ENCODE measurements around the gene CFAP92. TPM values are rescaled to one million over a fixed set of nuclear protein-coding genes. Genes with fewer than 3 reads are reported as not detected.
"Not testable (repeated sequence)": the region's sequence is repeated elsewhere in the genome, so short reads cannot be mapped to it uniquely, and the experiment has no call there.

The CFAP92 gene
- total RNA-seq, 1 experiment from 2014 or later, result 0.34 TPM

DNA sequence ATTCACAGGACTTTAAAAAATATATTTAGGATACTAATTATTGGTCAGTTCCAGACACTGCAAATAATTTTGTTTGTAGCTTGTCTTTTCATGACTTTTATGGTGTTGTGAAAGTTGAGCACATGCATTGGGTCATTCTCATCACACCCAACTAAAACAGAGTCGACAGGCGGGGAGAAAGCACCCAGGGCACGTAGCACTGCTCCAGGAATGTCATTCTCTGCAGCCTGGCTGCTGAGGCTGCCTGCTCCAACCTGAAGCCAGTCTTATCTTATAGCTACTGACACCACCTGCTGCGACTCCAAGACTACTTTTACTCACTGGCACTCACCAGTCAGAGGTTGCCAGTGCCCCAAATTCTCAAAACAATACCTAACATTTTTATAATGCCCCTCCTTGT, 57.5 kb downstream of the CFAP92 start:
- no peak for DNase-seq (ENCODE audit: low spot score)

DNA sequence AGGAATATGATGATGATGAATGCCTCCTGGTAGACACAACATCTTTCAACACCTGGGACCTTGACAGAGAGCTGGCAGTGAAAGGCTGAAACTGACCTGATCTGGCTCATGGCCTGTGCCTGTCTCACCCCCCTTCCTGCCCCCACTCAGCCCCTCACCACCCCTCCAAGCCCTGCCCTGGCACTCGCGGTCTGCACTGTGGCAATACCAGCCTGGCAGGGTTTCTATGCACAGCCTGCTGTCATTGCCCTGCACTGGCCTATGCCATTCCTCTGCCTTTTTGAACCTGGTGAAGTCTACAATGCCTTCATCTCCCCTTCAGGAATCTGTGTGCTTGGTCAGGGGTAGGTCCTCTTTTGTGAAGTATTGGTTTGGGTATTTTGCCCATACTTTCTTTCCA, 58.0 kb downstream of the CFAP92 start:
- no peak for DNase-seq (ENCODE audit: low spot score)

GRCh38 chr3:128933922-128934253, 60.0 kb downstream of the CFAP92 start:
- DNase-seq (ENCODE audit: low spot score), result no peak

DNA sequence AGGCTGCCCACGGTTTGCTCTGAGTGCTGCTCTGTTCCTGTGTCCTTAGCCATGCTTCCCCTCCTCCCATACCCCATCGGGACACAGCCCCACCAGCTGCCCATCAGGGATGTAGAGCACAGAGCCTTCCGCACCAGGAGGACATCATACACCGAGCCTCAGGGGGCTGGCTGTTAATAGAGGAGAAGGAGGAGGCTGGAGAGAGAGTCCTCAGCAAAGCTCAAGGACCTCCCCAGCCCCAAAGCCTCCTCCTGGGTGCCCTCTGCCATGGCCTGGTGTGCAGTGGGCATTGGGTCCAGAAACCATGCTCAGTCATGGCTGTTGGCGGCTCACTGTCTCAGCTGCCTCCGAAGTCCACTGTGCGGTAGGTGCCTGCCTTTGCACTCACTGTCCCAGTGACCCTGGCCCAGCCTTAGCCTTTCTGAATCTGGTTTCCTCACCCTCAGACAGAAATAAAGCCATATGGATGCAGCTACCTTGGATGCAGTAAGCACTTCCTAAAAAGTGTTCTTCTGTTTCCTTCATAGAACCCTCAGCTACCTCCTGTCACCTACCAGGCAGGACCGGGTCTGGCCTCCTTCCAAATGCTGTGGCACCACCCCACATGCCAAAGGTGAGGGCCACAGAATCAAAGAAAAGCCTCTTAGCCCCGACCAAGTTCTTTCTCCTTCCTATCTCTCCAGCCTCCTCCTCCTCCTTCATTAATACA, 60.5 kb downstream of the CFAP92 start:
- DNase-seq (ENCODE audit: low spot score), result no peak

- no peak for DNase-seq (ENCODE audit: low spot score)
These were observed 61.2 kb downstream of the CFAP92 start for GRCh38 chr3:128932516-128933212.

DNA sequence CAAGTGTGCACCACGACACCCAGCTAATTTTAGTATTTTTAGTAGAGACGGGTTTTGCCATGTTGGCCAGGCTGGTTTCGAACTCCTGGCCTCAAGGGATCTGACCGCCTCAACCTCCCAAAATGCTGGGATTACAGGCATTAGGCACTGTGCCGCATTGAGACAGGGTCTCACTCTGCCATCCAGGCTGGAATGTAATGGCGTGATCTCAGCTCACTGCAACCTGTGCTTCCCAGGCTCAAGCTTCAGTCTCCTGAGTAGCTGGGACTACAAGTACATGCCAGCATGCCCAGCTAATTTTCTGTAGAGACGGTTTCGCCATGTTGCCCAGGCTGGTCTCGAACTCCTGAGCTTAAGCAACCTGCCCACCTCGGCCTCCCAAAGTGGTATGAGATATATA, 62.8 kb downstream of the CFAP92 start:
- DNase-seq (ENCODE audit: low spot score), result no peak

- DNase-seq (ENCODE audit: low spot score), result no peak
These were observed 64.5 kb downstream of the CFAP92 start for GRCh38 chr3:128929364-128929763.

DNA sequence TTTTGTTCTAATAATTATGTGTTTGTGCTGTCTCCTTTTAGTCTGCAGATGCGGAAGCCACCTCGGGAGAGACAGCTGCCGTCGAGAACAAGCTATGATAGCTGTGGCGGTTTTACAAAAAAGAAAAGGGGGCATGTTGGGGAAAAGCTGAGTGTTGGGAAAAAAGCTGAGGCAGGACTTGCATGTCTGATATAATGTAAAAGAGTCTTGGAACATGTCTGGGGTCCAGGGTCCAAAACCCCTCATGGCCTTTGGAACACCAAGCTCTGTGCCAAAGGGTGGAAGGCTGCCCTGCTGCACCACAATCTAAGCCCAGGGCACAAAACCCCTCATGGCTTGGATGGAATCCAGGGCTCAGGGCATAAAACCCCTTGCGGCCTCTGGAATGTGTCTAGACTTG, 69.9 kb downstream of the CFAP92 start:
- not testable (repeated sequence) for DNase-seq (ENCODE audit: low spot score)

- DNase-seq (ENCODE audit: low spot score), result no peak
These were observed 70.3 kb downstream of the CFAP92 start for GRCh38 chr3:128923576-128923975.

GRCh38 chr3:128922804-128923459, 70.9 kb downstream of the CFAP92 start:
- DNase-seq (ENCODE audit: low spot score), result no peak

GRCh38 chr3:128919988-128920387, 73.9 kb downstream of the CFAP92 start:
- no peak for DNase-seq (ENCODE audit: low spot score)

GRCh38 chr3:128917291-128917690, 76.6 kb downstream of the CFAP92 start:
- no peak for DNase-seq (ENCODE audit: low spot score)

DNA sequence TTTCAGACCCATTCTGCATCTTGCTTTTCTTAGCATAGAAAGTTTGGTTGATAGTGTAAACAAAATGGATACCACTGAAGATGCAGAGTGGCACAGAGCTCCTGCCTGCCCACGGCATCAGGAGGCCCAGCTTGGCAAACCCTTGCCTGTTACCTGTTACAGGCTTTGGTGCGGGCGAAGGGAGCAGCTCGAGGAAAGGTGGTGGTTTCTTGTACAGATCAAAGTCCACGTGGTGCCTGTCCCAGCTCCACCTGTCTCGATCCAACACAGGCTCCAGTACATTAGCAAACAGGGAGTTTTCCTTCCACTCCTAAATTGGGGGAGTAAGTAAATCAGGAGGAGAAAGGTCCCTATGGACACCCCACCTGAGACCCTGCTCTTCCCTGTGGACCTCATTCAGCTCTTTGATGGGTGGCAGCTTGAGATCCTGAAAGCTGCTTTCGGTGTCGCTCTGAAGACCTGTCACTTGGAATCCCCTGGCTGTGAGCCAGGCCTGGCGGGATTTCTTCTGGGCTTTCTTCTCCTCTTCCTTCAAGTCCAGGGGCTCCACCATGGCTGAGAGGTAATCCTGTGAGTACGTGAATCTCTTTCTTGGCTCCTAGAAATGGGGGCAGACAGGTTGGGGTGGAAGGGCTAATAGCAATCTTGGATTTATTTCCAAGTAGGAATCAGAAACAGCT, 78.8 kb downstream of the CFAP92 start:
- DNase-seq (ENCODE audit: low spot score), result no peak

GRCh38 chr3:128911911-128912310, 82.0 kb downstream of the CFAP92 start:
- no peak for DNase-seq (ENCODE audit: low spot score)

DNA sequence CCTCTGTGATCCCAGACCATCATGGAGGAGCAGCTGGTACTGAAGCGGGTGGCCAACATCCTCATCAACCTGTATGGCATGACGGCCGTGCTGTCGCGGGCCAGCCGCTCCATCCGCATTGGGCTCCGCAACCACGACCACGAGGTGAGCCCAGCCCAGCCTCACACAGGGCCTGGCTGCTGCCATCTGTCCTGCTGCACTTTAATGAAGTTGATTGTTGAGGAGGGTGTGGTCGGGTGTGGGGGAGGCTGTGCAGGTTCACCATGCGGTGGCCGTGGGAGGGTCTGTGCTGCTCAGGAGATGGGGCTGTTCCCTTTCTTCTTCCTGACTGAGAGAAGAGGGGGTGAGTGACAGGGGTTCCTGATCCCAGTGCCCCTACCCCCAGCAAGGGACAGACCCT, 83.9 kb downstream of the CFAP92 start:
- DNase-seq (ENCODE audit: low spot score), result no peak

DNA sequence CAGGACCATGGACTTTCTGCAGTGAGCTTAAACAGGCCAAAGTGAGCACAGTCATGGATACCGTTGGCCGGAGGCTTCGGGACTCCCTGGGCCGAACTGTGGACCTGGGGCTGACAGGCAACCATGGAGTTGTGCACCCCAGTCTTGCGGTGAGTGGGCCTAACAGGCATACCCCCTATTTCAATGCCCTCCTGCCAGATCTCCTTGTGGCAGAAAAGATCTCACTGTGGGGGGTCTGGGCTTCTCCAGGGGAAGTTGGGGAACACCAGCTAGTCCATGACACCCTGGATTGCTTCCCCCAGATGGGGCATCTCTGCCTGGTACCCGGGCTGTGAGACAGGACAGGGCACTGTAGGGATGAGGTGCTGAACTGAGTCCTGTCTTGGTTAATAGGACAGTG, 84.9 kb downstream of the CFAP92 start:
- no peak for DNase-seq (ENCODE audit: low spot score)

- DNase-seq (ENCODE audit: low spot score), result no peak
These were observed 86.0 kb downstream of the CFAP92 start for GRCh38 chr3:128907706-128908445.

- no peak for DNase-seq (ENCODE audit: low spot score)
These were observed 86.9 kb downstream of the CFAP92 start for GRCh38 chr3:128906804-128907525.

- no peak for DNase-seq (ENCODE audit: low spot score)
These were observed 87.7 kb downstream of the CFAP92 start for GRCh38 chr3:128906031-128906803.

GRCh38 chr3:128903501-128903900, 90.4 kb downstream of the CFAP92 start:
- DNase-seq (ENCODE audit: low spot score), result no peak
